NCI-H1092 treated with DMSO at 0.1 percent for 48 hours (cell line): ENCODE results near the gene STX3.
"Not testable (repeated sequence)": the region's sequence is repeated elsewhere in the genome, so short reads cannot be mapped to it uniquely, and the experiment has no call there.

ENCODE experiments used
- DNase-seq: peaks from one replicate; lab custom pipeline; 2025; lab: John Stamatoyannopoulos, UW

The STX3 gene

DNA sequence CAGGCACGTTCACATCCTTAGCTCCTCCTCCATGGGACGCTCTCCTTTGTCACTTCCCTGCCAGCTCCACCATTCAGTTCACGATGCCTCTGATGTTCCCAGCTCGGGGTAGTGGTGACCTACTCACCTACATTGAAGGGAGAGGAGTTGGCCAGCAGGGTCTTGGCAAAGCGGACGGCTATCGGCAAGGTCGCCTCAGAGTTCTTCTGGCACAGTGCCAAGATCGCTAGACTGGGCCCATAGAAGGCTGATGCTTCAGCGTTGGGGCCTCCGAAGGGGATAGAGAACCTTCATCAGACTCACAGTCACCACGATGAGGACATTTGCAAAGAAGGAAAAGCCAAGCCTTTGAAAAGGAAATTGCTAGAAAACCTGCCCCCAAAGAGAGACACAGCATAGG is 87.1 kb downstream of the STX3 start:
- DNase-seq, result no peak

DNA sequence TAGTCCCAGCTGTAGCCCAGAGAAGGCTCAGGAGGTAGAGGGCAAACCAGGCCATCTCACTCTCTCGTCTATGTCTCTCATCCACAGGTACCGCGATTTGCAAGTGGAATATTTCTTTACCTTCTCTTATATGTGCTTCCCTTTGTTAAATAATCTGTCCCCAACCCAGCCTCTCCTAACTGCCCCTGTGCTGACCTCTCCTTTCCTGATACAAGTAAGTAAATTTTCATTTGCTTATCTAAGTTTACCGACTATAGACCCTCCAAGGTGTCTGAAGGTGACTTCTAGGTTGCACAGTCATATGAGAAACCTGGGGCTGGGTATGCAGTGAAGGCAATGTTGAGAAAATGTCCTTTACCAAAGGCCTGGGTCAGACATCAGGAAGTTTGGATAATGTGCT is 90.2 kb downstream of the STX3 start, which contains the start of gene CBLIF:
Gene CBLIF (minus strand): TSS at position 101 of the 400 bp plus-strand sequence. CDS start 46 bp downstream, at position 55.
- no peak for DNase-seq

DNA sequence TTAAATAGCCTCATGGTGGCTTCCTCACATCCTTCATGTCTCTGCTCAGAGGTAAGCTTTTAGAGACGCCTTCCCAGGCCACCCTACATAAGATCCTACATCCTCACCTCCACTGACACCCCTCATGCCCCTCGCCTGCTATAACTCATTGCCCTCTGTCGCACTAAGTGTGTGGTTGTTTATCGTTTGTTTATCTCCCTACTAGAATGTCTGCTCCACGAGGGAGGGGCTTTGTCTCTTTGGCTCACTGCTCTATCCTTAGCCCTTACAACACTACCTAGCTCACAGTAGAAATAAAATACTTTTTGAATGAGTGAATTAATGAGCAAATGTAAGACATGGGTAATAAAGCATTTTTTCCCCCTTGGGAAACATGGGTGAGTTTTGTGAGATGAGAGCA is 91.4 kb downstream of the STX3 start:
- DNase-seq, result no peak

DNA sequence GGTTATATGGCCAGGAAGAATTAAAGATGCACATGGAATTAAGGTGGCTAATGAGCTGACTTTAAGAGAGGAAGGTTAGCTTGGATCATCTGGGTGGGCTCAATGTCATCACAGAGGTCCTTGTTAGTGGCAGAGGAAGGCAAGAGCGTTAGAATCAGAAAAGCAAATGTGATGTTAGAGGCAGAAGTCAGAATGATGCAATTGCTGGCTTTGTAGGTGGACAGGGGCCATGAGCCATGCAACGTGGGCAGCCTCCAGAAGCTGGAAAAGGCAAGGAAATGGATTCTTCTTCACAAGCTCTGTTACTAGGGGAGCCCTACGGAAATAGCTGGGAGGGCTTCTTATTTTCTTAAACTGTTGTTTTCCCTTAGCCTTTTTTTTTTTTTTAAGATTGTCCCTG is 92.5 kb downstream of the STX3 start:
- no peak for DNase-seq

DNA sequence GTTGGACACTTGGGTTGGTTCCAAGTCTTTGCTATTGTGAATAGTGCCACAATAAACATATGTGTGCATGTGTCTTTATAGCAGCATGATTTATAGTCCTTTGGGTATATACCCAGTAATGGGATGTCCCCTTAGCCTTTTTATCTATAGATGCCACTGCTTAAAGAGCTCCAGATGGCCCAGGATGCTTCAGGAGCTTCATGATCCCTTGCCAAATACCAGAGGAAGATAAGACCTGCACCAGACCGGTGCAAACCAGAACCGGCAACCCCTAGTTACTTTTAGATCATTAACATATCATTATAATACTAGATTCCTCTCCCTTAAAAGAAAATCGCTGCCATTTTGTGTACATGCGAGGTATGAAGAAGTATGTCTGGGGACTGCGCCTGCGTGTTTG is 93.3 kb downstream of the STX3 start:
- not testable (repeated sequence) for DNase-seq

DNA sequence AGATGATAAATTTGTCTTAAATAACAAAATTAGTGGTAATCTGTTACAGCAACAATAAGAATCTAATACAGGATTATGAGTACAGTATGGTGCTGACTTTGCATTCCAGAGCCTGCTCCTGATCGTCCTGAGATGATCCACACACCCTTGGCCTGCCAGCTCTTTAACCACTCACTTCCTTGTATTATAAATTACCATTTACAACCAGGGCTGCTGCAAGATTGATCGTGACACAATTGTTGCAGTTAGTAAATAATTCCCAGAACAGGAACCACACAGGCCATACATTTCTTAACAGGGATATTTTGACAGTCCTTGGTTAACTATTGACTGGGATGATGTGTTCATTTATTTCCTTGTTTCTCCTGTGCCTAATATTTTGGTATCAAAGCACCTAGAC is 94.0 kb downstream of the STX3 start:
- DNase-seq, result no peak

DNA sequence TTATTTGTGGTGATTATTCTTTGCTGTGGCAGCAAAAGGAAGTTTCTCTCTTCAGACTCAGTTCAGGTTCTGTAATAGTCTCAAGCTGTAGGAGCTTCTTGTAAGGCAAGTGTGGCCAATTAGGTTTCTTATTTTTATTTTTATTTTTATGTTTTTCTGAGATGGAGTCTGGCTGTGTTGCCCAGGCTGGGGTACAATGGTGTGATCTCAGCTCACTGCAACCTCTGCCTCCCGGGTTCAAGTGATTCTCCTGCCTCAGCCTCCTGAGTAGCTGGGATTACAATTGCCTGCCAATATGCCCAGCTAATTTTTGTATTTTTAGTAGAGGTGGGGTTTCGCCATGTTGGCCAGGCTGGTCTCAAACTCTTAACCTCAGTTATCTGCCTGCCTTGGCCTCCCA is 94.4 kb downstream of the STX3 start:
- DNase-seq, result not testable (repeated sequence)

DNA sequence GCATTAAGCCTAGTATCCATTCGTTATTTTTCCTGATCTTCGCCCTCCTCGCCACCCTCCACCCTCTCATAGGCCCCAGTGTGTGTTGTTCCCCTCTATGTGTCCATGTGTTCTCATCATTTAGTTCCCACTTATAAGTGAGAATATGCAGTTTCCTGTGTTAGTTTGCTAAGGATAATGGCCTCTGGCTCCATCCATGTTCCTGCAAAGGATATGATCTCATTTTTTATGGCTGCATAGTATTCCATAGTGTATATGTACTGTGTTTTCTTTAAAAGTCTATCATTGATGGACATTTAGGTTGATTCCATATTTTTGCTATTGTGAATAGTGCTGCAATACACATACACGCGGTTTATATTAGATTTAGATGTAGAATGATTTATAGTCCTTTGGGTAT is 96.2 kb downstream of the STX3 start:
- DNase-seq, result not testable (repeated sequence)

DNA sequence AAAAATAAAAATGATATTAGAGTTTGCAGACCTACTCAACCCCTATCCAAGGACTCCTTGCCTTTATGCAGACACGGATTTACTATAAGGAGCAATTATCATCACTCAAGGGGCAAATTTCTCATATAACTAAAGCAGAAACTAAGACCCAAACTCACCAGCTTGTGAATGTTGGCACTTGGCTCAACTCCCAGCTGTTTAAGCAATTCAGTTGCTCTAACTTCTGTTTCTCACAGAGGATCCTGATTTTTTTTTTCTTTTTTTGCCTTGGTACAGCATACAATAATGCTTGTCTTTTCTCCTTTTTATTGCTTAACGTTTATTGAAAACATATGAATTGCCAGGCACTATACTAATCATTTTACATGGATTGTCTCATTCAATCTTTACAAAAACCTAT is 99.7 kb downstream of the STX3 start:
- no peak for DNase-seq
